HEK293 (cell line): ENCODE results near the gene ACBD3.

Experiments
- CTCF ChIP-seq: fragments of 450-650 bp; formaldehyde crosslinking; IDR thresholded peaks from 2 replicates; pipeline ENCODE4 v1.5.1; 2016; ENCODE audit warnings: missing biosample characterization, missing genetic modification characterization
- FEZF1 ChIP-seq: fragments of 450-650 bp; formaldehyde crosslinking; IDR thresholded peaks from 2 replicates; pipeline ENCODE4 v1.5.1; 2016; ENCODE audit warnings: missing biosample characterization, missing genetic modification characterization
- GFI1B ChIP-seq: fragments of 450-650 bp; formaldehyde crosslinking; IDR thresholded peaks from 2 replicates; pipeline ENCODE4 v1.5.1; 2016; ENCODE audit warnings: missing biosample characterization, missing genetic modification characterization
- HOXD13 ChIP-seq: sonication (generic); formaldehyde crosslinking; IDR thresholded peaks from 2 replicates; pipeline ENCODE4 v1.8.0; 2022; ENCODE audit warnings: missing genetic modification reagents, borderline replicate concordance
- MZF1 ChIP-seq: fragments of 450-650 bp; formaldehyde crosslinking; IDR thresholded peaks from 2 replicates; pipeline ENCODE4 v1.5.1; 2017; ENCODE audit warnings: missing biosample characterization, missing genetic modification characterization, borderline replicate concordance
- SALL2 ChIP-seq: fragments of 450-650 bp; formaldehyde crosslinking; IDR thresholded peaks from 2 replicates; pipeline ENCODE4 v1.5.0; 2017; ENCODE audit warnings: missing biosample characterization, mild to moderate bottlenecking, missing genetic modification characterization, borderline replicate concordance
- SP2 ChIP-seq: fragments of 450-650 bp; formaldehyde crosslinking; IDR thresholded peaks from 2 replicates; pipeline ENCODE4 v1.5.1; 2016; ENCODE audit warnings: missing biosample characterization, missing genetic modification characterization
- ZBTB1 ChIP-seq: fragments of 450-650 bp; formaldehyde crosslinking; IDR thresholded peaks from 2 replicates; pipeline ENCODE4 v1.5.1; 2016; ENCODE audit warnings: missing biosample characterization, missing genetic modification characterization
- ZBTB49 ChIP-seq: fragments of 450-650 bp; formaldehyde crosslinking; IDR thresholded peaks from 2 replicates; pipeline ENCODE4 v1.5.1; 2016; ENCODE audit warnings: missing biosample characterization, missing genetic modification characterization, low read depth
- ZBTB6 ChIP-seq: fragments of 450-650 bp; formaldehyde crosslinking; IDR thresholded peaks from 2 replicates; pipeline ENCODE4 v1.5.1; 2017; ENCODE audit warnings: missing biosample characterization, missing genetic modification characterization
- ZBTB8A ChIP-seq: fragments of 450-650 bp; formaldehyde crosslinking; IDR thresholded peaks from 2 replicates; pipeline ENCODE4 v1.5.1; 2016; ENCODE audit warnings: missing biosample characterization, missing genetic modification characterization
- ZFHX2 ChIP-seq: fragments of 450-650 bp; formaldehyde crosslinking; conservative IDR thresholded peaks from 2 replicates; pipeline ENCODE4 v1.5.1; 2016; ENCODE audit warnings: missing biosample characterization, missing genetic modification characterization
- ZNF148 ChIP-seq: fragments of 450-650 bp; formaldehyde crosslinking; IDR thresholded peaks from 2 replicates; pipeline ENCODE4 v1.5.0; 2017; ENCODE audit warnings: missing biosample characterization, missing genetic modification characterization, borderline replicate concordance
- ZNF211 ChIP-seq: fragments of 450-650 bp; formaldehyde crosslinking; IDR thresholded peaks from 2 replicates; pipeline ENCODE4 v1.5.1; 2016; ENCODE audit warnings: low read depth, missing biosample characterization, missing genetic modification characterization
- ZNF214 ChIP-seq: fragments of 450-650 bp; formaldehyde crosslinking; IDR thresholded peaks from 2 replicates; pipeline ENCODE4 v1.5.1; 2017; ENCODE audit warnings: missing biosample characterization, mild to moderate bottlenecking, missing genetic modification characterization, borderline replicate concordance
- ZNF311 ChIP-seq: fragments of 450-650 bp; formaldehyde crosslinking; IDR thresholded peaks from 2 replicates; pipeline ENCODE4 v1.5.1; 2017; ENCODE audit warnings: missing biosample characterization, missing genetic modification characterization, borderline replicate concordance
- ZNF48 ChIP-seq: fragments of 450-650 bp; formaldehyde crosslinking; IDR thresholded peaks from 2 replicates; pipeline ENCODE4 v1.5.1; 2016; ENCODE audit warnings: missing biosample characterization, missing genetic modification characterization
- ZNF521 ChIP-seq: fragments of 450-650 bp; formaldehyde crosslinking; IDR thresholded peaks from 2 replicates; pipeline ENCODE4 v1.5.1; 2017; ENCODE audit warnings: missing biosample characterization, mild to moderate bottlenecking, missing genetic modification characterization
- ZNF555 ChIP-seq: fragments of 450-650 bp; formaldehyde crosslinking; conservative IDR thresholded peaks from 2 replicates; pipeline ENCODE4 v1.5.1; 2017; ENCODE audit warnings: missing biosample characterization, mild to moderate bottlenecking, missing genetic modification characterization, inconsistent platforms
- ZNF560 ChIP-seq: fragments of 450-650 bp; formaldehyde crosslinking; IDR thresholded peaks from 2 replicates; pipeline ENCODE4 v1.5.1; 2017; ENCODE audit warnings: missing biosample characterization, missing genetic modification characterization, borderline replicate concordance
- ZNF585B ChIP-seq: fragments of 450-650 bp; formaldehyde crosslinking; IDR thresholded peaks from 2 replicates; pipeline ENCODE4 v1.5.1; 2016; ENCODE audit warnings: missing biosample characterization, missing genetic modification characterization
- ZNF624 ChIP-seq: fragments of 450-650 bp; formaldehyde crosslinking; IDR thresholded peaks from 2 replicates; pipeline ENCODE4 v1.5.1; 2017; ENCODE audit warnings: missing biosample characterization, missing genetic modification characterization
- ZNF677 ChIP-seq: fragments of 450-650 bp; IDR thresholded peaks from 2 replicates; pipeline ENCODE4 v1.5.0; 2018; ENCODE audit warnings: missing biosample characterization, mild to moderate bottlenecking, missing genetic modification characterization, moderate library complexity
- ZNF701 ChIP-seq: fragments of 450-650 bp; formaldehyde crosslinking; IDR thresholded peaks from 2 replicates; pipeline ENCODE4 v1.5.1; 2016; ENCODE audit warnings: missing biosample characterization, missing genetic modification characterization
- ZNF76 ChIP-seq: fragments of 450-650 bp; formaldehyde crosslinking; IDR thresholded peaks from 2 replicates; pipeline ENCODE4; 2016; ENCODE audit warnings: low read depth, missing biosample characterization, missing genetic modification characterization, borderline replicate concordance
- ZNF791 ChIP-seq: fragments of 450-650 bp; formaldehyde crosslinking; IDR thresholded peaks from 2 replicates; pipeline ENCODE4 v1.5.1; 2016; ENCODE audit warnings: missing biosample characterization, missing genetic modification characterization
- ZNF837 ChIP-seq: fragments of 450-650 bp; formaldehyde crosslinking; IDR thresholded peaks from 2 replicates; pipeline ENCODE4 v1.5.1; 2016; ENCODE audit warnings: missing biosample characterization, missing genetic modification characterization
- ZSCAN18 ChIP-seq: fragments of 450-650 bp; formaldehyde crosslinking; IDR thresholded peaks from 2 replicates; pipeline ENCODE4 v1.5.1; 2016; ENCODE audit warnings: missing biosample characterization, missing genetic modification characterization

The ACBD3 gene

GRCh38 chr1:226187019-226187322 lies 430 bp upstream of the ACBD3 start (continued):
- no peak for TF ChIP-seq ZNF148 (tag by site-specific recombination)
- TF ChIP-seq SP2 (tag by site-specific recombination): no peak
- TF ChIP-seq ZBTB1 (tag by site-specific recombination): no peak
- no peak for TF ChIP-seq ZBTB49 (tag by site-specific recombination)
- no peak for TF ChIP-seq ZNF701 (tag by site-specific recombination)
- TF ChIP-seq ZNF521 (tag by site-specific recombination): no peak
- TF ChIP-seq ZNF837 (tag by site-specific recombination): no peak
- no peak for TF ChIP-seq FEZF1
- no peak; the same call in 1 of the 2 replicates for TF ChIP-seq GFI1B (tag by site-specific recombination)
- no peak for TF ChIP-seq SALL2 (tag by site-specific recombination)
- no peak for TF ChIP-seq CTCF (tag by site-specific recombination)
- no peak for TF ChIP-seq ZNF311
- no peak for TF ChIP-seq ZSCAN18
- no peak for TF ChIP-seq ZNF677 (tag by site-specific recombination)
- no peak for TF ChIP-seq HOXD13
- TF ChIP-seq ZNF211 (tag by site-specific recombination): no peak
- no peak for TF ChIP-seq ZNF560
- no peak for TF ChIP-seq ZNF76 (tag by site-specific recombination)
- no peak for TF ChIP-seq ZNF585B (tag by site-specific recombination)
- no peak for TF ChIP-seq ZBTB6
- no peak for TF ChIP-seq ZNF48 (tag by site-specific recombination)
- TF ChIP-seq ZBTB8A: no peak; the same call in none of the 2 replicates
- TF ChIP-seq ZNF624 (tag by site-specific recombination): no peak
- no peak for TF ChIP-seq ZFHX2 (tag by site-specific recombination)
- TF ChIP-seq MZF1: no peak; the same call in 1 of the 2 replicates
- no peak for TF ChIP-seq ZNF791
- no peak for TF ChIP-seq ZNF555 (tag by site-specific recombination)
- no peak for TF ChIP-seq ZNF214 (tag by site-specific recombination)
